Gastrocnemius medialis (tissue), 4 donors: ENCODE results near the gene STOX1. TPM values are rescaled to one million over a fixed set of nuclear protein-coding genes. Genes with fewer than 3 reads are reported as not detected.

Experiments
- ATAC-seq, 2 donors: fragments of 150-250 bp; one replicate each; pipeline ENCODE4 v1.9.1; 2016
- DNase-seq, 2 donors: peaks; one replicate each; pipeline ENCODE4 v3.0.0-alpha.2; 2019
- H3K27ac ChIP-seq, 4 donors: fragments of 200-600 bp; sonication (generic); 1 replicate in 1 of 4; 2 replicates in 3 of 4; pipeline ENCODE4 v1.5.1; 2016 to 2018; ENCODE audit warnings: mild to moderate bottlenecking in 2 of 4, moderate library complexity in 1 of 4
- H3K27me3 ChIP-seq, 3 donors: fragments of 200-600 bp; sonication (generic) in 2 of 3; 1 replicate in 1 of 3; 2 replicates in 2 of 3; pipeline versions ENCODE4 v1.5.1 to v1.6.0; 2016 to 2019; ENCODE audit warnings: mild to moderate bottlenecking in 1 of 3, moderate library complexity in 1 of 3
- H3K36me3 ChIP-seq, 2 donors: fragments of 200-600 bp; sonication (generic) in 1 of 2; one replicate each; pipeline ENCODE4 v1.5.1; 2017 to 2018
- H3K4me1 ChIP-seq, 2 donors: fragments of 200-600 bp; sonication (generic) in 1 of 2; one replicate each; pipeline ENCODE4 v1.5.1; 2016 to 2017; ENCODE audit warnings: mild to moderate bottlenecking in 2 of 2
- H3K4me3 ChIP-seq, 4 donors: fragments of 200-600 bp; sonication (generic) in 3 of 4; 1 replicate in 1 of 4; 2 replicates in 3 of 4; pipeline ENCODE4 v1.5.1; 2016 to 2019; ENCODE audit warnings: mild to moderate bottlenecking in 2 of 4
- H3K9me3 ChIP-seq, 3 donors: fragments of 200-600 bp; sonication (generic) in 2 of 3; 1 replicate in 1 of 3; 2 replicates in 2 of 3; pipeline ENCODE4 v1.5.1; 2016 to 2019
- CTCF ChIP-seq, 5 experiments: fragments of 450-650 bp in 3 of 5; fragments of 200-600 bp in 2 of 5; sonication (generic) in 2 of 5; IDR thresholded peaks in 4 of 5; conservative IDR thresholded peaks in 1 of 5; 1 replicate in 4 of 5; 2 replicates in 1 of 5; pipeline ENCODE4 v1.5.1; 2016 to 2019; ENCODE audit warnings: antibody characterized with exemption in 5 of 5, mild to moderate bottlenecking in 3 of 5, moderate library complexity in 3 of 5
- POLR2A ChIP-seq, 2 donors: fragments of 450-650 bp; IDR thresholded peaks; one replicate each; pipeline ENCODE4 v1.6.1; 2017; ENCODE audit warnings: antibody characterized with exemption in 2 of 2, mild to moderate bottlenecking in 2 of 2, moderate library complexity in 2 of 2
- in situ Hi-C, 4 donors: fragments of 200-750 bp; cut with MboI; loops; one replicate each; pipeline versions ENCODE4 v1.15.0 to v1.8.0; 2017; ENCODE audit warnings: low sequenced_read_pairs in 4 of 4
- intact Hi-C: fragments of 100-400 bp; cut with DNase I; formaldehyde crosslinking; loops from one replicate; pipeline ENCODE4 v1.15.1; 2023; ENCODE audit warnings: low total_unique reads
- total RNA-seq, 4 donors: library from RNA; depleted of rRNA; stranded (reverse); fragments of >200 nt; gene quantifications; one replicate each; pipeline versions ENCODE4 v1.1.0 to v1.2.3, GENCODE V29; 2016

The STOX1 gene
- 1 to 10 TPM in 2 of 4 donors, under 1 TPM in 2; 0.10 to 1.5 (median 1.1) TPM for total RNA-seq

- in situ Hi-C loops = no loop called here
- Histone ChIP-seq H3K4me3 (peak within 1 kb of the TSS; percentile 52 to 70 (median 59)), H3K9me3 (no peaks in the 10 kb centered on the region), H3K27ac (peak within 1 kb of the TSS in 1 of 4 donors; percentile 18), H3K36me3 (no peaks in the 10 kb centered on the region), H3K27me3 (no peaks in the 10 kb centered on the region), H3K4me1 (peaks cover 0 to 4% of the 10 kb centered on the region in 2 donors)
- TF ChIP-seq POLR2A (IDR thresholded peaks at IDR 0.05) = no peak
- TF ChIP-seq CTCF (IDR thresholded peaks at IDR 0.05 in 4 of 5, conservative IDR thresholded peaks at IDR 0.05 in 1 of 5) = no peak
- intact Hi-C loops = loop anchor here (1.0 kb wide), 1 partner anchor 70 kb away; no protein-coding TSS in a partner anchor
- ATAC-seq (peak; percentile 72 to 73), DNase-seq (peak; percentile 10 to 15)
Observed at GRCh38 chr10:68826764-68827591, at the start of gene STOX1. Gene STOX1, plus strand, starts transcription at chr10:68827531. Its CDS starts 93 bp downstream, at chr10:68827624.

- no peaks in the 10 kb centered on the region for H3K9me3 ChIP-seq
- DNase-seq (no peak), ATAC-seq (no peak)
- peaks cover 3 to 68% of the 10 kb centered on the region in 2 donors for H3K36me3 ChIP-seq
- in situ Hi-C loops = no loop called here
- intact Hi-C loops = no loop called here
- H3K27me3 ChIP-seq = no peaks in the 10 kb centered on the region
- no peak overlapping the region for H3K4me3 ChIP-seq
- TF ChIP-seq CTCF (IDR thresholded peaks at IDR 0.05 in 4 of 5, conservative IDR thresholded peaks at IDR 0.05 in 1 of 5) (no peak), POLR2A (IDR thresholded peaks at IDR 0.05) (no peak)
- H3K27ac ChIP-seq = no peak overlapping the region
- H3K4me1 ChIP-seq = no peaks in the 10 kb centered on the region
Observed at GRCh38 chr10:68781613-68782574, 45.4 kb upstream of the STOX1 start.

- TF ChIP-seq CTCF (IDR thresholded peaks at IDR 0.05 in 4 of 5, conservative IDR thresholded peaks at IDR 0.05 in 1 of 5) (no peak), POLR2A (IDR thresholded peaks at IDR 0.05) (no peak)
- H3K36me3 ChIP-seq = peaks cover 5 to 68% of the 10 kb centered on the region in 2 donors
- H3K4me1 ChIP-seq = no peaks in the 10 kb centered on the region
- no peak for ATAC-seq
- intact Hi-C loops = no loop called here
- H3K9me3 ChIP-seq = no peaks in the 10 kb centered on the region
- H3K27ac ChIP-seq = no peak overlapping the region
- in situ Hi-C loops = no loop called here
- H3K4me3 ChIP-seq = no peak overlapping the region
- H3K27me3 ChIP-seq = no peaks in the 10 kb centered on the region
- DNase-seq = no peak
Observed at GRCh38 chr10:68784476-68784875, 42.9 kb upstream of the STOX1 start.

GRCh38 chr10:68787813-68788212 is 39.5 kb upstream of the STOX1 start:
- no peak overlapping the region for H3K4me3 ChIP-seq
- intact Hi-C loops = no loop called here
- ATAC-seq (no peak), DNase-seq (no peak)
- in situ Hi-C loops = no loop called here
- H3K9me3 ChIP-seq = no peaks in the 10 kb centered on the region
- no peak overlapping the region for H3K27ac ChIP-seq
- no peak for TF ChIP-seq CTCF (IDR thresholded peaks at IDR 0.05 in 4 of 5, conservative IDR thresholded peaks at IDR 0.05 in 1 of 5)
- TF ChIP-seq POLR2A (IDR thresholded peaks at IDR 0.05) = no peak
- no peaks in the 10 kb centered on the region for H3K27me3 ChIP-seq
- H3K4me1 ChIP-seq = no peaks in the 10 kb centered on the region
- H3K36me3 ChIP-seq = peaks cover 5 to 71% of the 10 kb centered on the region in 2 donors
